GM18907 (cell line): Measurements from ENCODE around the gene PMVK.
"Not testable (repeated sequence)": the region's sequence is repeated elsewhere in the genome, so short reads cannot be mapped to it uniquely, and the experiment has no call there.

Experiments used
- ATAC-seq: cut with Tn5 transposase; IDR thresholded peaks from one replicate; pipeline ENCODE4 v1.9.1; 2021; ENCODE audit warnings: mild to moderate bottlenecking, moderate library complexity; ENCODE audit not compliant: unreplicated experiment

PMVK gene

DNA sequence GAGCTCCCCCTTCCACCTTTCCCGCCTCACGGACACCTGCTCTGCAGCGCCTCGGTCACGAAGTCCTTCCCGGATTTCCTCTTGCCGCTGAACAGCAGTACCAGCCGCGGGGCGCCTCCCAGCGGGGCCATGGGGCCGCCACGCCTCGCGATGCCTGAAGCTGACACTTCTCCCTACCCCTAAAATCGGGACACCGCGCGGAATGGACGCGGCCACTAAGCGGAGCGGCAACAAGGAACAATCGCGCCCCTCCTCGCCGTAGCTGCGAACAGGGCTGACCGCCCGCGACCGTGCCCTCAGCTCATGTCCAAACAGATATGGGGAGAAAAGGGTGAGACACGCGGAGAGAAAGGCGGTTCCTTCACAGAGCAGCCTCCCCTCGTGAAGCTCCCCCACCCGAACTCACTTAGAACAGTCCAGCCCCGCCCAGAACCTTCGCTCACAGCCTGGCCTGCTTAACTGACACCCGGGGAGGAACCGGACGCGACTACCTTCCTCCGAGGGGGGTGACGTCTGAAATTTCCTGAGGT is at the start of gene PMVK:
TSS of gene PMVK (minus strand) at position 165 of the 530 bp plus-strand sequence. CDS start at position 131, 34 bp downstream.
- peak; percentile 85 for ATAC-seq

DNA sequence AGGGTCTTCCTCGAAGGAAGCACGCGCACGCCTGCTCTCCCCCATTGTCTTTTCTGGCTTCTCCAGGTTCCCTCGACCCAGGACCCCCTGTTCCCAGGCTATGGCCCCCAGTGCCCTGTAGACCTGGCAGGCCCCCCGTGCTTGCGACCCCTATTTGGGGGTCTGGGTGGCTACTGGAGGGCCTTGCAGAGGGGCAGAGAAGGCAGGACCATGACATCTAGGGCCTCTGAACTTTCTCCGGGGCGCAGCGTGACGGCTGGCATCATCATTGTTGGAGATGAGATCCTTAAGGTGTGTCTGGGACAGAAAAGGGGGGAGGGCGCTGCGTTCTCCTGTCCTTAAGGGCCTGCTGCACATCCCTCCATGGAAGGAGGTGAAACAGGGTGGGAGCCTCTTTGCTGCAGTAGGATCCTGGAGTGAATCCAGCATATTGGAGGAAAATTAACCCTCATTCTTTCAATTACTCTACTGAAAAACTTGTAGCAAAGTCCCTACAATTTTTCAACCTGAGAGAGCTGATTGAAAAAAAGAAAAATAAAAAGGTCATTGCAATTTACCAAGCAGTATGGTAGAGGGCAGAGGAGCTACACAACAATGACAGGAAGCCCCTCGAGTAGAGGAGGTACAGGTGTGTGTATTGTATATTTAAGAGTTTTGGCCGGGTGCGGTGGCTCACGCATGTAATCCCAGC is 47.4 kb upstream of the PMVK start:
- ATAC-seq: no peak

DNA sequence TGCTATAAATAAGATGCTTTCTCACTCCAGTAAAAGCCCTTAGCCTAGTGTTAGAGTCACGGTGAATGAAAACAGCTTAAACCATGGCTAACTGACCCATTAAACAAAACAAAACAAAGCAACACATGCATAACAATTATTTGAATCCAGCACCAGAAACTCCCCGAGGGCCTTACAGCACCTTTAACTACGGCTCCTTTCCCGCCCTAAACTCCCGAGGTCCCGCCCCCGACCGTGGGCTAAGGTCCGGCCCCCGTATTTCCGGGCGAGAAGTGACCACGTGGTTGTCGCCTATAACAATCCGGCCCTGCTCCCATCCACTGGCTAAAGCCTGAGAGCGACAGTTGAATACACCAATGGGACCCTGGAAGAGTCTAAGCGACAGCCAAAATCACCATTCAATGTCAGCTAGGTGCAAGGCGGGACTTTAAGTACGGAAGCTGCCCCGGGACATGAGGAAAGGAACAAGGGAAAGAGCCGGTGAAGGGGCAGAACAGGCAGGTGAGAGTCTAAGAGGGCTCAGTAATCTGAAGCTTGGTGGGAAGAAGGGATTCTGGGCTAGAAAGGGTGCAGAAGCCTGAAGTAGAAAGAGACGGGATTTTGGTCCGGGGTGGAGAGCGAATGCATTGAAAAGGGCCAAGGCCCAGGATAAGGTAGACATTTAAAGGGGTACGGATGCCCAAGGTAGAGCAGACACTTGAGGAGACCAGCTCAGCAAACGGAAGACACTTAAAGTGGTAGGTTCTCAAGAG is 46.6 kb upstream of the PMVK start, which contains the start of gene FLAD1:
TSS of gene FLAD1 (plus strand) at position 448 of the 752 bp plus-strand sequence. CDS start 351 bp downstream, outside the sequence.
- peak; percentile 95 for ATAC-seq

DNA sequence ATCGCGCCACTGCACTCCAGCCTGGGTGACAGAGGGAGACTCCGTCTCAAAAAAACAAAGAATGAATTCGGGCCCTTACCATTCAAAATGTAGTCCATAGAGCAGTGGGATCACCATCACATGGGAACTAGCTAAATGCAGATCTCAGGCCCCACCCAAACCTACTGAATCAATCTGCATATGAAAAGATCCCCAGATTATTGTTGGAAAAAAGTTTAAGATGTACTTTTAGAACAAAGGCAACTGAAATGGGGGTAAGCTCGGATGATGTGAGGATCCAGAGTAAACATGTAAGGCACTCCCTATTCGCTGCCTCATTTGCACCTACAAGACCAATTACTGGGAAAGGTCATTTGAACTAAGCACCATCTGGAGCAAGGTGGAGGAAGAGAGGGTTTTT is 45.8 kb upstream of the PMVK start:
- ATAC-seq: no peak

DNA sequence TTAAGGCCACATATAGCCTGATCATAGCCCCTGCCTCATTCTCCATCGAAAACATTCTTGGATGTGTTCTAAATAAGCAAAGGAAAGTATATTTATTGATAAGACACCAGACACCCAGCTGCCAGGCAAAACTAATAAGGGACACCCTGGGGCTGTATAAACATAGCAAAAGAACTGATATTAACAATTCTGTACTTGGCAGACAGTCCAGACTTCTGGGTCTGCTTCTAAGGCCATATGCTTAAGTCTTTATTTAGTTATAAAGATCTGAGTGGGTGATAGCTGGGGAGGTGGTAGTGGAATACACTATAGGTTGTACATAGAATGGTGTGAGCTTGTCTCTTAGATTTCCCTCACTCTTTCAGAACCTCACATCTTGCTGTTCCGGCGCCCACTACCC is 41.8 kb upstream of the PMVK start:
- no peak for ATAC-seq

DNA sequence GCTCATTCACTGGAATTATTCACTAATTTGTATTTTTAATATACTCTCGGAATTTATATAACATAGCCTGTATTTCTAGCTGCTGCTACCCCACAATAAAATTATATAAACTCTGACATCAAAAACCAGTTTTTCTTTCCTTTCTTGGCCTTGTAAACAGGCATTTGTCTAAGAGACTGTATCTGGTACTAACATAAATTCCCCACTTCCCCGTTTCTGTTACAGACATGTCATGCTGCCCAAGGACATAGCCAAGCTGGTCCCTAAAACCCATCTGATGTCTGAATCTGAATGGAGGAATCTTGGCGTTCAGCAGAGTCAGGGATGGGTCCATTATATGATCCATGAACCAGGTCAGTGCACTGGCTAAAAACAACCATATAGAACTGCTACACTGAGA is 41.2 kb upstream of the PMVK start:
- not testable (repeated sequence) for ATAC-seq

DNA sequence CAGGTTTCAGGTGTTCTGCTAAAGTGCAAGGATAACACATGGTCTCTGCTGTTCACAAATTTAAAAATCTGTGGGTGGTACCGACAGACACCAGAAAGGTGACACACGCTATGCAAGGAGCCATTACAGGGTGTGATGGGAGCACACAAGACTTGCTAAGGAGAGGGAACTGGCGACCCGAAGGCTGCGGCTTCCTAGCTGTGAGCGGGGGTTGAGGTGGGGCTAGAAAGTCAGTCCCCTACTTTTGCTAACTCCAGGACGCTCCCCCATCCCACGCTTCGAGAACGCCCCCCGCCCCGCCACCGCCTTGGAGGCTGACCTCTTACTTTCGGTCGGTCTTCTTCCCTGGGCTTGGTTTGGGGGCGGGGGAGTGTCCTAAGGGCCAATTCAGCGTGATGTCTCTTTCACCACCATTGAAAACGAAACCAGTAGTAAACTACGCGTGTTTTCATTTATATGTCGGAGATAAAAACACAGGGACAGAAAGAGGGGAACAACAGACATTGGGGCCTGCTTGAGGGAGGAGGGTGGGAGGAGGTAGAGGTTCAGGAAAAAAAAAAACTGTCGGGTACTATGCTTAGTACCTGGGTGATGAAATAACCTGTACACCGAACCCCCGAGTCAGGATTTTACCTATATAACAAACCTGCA is 39.0 kb upstream of the PMVK start:
- ATAC-seq: no peak

DNA sequence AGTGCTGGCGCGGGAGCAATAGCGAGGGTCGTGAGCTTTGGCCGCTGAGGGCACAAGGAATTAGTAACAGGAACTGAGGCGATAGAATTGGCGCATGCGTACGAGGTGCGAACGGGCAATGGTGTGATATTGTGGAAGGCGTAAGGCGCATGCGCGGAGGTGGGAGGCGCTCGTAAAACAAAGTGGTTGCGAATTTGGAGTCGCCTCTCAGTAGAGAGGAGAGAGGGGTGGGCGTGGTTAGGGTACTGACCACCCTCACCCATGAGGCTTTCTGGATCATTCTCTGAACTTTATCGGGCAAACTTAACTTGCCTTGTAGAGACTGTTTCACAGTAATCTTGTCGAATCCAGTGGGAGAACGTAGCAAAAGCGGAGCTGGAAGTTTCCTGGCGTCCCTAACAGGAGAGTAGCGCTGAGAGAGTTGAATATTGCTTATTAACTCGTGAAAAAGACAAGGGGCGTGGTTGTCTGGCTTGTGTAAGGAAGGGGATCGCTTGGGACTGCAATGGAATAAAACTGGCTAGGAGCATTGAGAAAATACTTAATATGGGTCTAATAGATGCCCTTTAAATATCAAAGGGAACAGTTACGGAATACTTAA is 38.4 kb upstream of the PMVK start:
- ATAC-seq: peak; percentile 44

DNA sequence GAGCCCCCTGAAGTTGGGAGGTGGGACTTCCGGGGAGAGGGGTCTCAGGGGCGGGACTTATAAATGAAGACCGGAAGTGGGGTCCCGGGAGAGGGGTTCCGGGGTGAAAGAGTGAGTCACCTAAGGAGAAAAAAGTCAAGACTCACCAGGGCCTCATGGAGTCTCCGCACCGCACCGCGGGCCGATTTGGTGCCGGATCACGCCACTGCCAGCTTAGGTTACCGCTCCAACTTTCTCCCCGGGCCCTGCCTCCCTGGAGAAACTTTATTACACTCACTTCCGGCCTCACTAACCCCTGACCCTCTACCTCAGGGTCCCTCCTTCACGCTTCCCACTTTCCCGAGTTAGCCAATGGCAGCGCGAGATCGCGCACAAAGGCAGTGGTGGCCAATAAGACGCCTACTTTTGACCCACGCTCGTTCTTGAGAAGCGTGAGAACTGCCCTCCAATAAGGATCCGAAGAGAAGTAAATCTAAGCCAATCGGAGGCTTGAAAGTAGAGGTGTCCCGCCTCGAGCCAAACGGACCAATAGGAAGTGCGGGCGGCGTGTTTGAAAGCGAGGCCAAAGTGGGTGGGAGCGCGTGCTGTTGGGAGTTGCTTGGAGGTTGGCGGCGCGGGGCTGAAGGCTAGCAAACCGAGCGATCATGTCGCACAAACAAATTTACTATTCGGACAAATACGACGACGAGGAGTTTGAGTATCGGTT is 37.7 kb upstream of the PMVK start, which contains the start of gene CKS1B:
TSS of gene CKS1B (plus strand) at position 580 of the 706 bp plus-strand sequence. CDS start at position 645, 65 bp downstream.
- peak; percentile 79 for ATAC-seq

DNA sequence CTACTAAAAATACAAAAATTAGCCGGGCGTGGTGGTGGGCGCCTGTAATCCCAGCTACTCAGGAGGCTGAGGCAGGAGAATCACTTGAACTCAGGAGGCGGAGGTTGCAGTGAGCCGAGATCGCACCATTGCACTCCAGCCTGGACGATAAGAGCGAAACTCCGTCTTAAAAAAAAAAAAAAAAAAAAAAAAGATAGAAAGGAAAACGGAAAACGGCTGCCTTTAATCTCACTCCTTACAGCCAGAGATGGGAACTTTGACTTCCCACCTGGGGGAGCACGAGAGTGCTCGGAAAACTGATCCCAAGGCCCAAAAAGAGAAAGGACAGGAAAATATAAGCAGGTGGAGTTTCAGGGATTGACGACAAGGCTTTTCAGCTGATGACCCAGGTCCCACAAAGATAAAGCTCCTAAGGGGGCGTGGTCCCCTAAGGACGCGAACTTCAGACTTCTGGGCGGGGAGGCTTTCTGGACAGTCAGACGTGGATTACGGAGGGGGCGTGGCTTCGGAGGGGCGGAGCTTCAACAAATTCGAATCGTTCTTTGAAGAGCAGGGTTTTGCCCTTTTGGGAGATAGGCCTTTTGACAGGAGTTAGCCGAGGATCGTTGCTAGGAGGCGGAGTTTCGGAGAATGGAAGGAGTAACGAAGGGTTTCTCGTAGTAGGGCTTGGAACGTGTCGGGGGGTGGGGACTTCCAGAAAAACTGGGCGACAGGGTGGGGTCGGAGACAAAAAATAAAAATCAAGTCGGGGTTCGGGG is 37.0 kb upstream of the PMVK start:
- peak; percentile 32 for ATAC-seq

DNA sequence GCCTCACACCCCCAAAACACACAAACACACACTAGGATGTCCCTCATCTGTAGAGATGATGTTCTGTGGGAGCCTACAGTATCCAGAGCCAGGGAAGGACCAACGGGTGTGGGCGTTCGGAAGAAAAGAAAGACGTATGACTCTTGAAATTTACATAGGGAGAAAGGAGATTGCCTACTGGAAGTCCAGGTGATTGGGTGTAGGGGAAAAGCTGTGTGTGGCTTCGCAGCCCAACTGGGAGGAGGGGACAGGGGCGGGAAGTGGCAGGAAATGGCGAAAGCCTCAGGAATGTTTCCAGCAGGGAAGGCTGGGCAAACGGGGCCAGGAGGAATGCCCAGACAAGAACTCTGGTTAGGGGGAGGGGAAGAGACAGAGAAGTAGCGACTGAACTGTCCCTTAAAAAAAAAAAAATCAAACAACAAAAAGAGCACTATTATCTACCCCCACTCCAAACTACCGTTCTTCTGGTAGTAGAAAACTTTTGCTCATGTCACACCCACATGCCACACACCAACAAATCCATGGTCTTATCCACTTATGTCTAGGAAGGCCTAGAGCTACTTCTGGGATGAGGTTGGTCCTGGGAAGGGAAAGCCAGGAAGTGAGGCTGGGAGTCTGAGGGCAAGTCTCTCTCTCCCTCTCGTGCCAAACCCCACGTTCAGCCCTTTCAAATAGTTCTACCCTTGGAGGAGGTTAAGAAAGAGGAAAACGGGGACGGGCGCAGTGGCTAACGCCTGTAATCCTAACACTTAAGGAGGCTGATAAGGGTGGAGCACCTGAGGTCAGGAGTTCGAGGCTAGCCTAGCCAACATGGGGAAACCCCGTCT is 36.2 kb upstream of the PMVK start:
- no peak for ATAC-seq

DNA sequence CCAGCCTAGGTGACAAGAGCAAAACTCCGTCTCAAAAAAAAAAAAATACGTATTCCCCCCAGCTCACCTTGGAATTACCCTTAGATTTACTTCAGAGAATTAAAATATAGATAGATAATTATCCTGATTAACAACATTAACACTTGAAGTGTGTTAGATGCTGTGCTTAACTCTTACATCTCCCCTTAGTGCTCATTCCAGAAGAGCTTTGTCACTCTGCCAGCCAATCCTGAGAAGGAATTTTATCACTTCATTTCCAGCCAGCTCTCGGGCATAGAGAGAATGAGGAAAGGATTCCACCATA is 35.6 kb upstream of the PMVK start:
- no peak for ATAC-seq

DNA sequence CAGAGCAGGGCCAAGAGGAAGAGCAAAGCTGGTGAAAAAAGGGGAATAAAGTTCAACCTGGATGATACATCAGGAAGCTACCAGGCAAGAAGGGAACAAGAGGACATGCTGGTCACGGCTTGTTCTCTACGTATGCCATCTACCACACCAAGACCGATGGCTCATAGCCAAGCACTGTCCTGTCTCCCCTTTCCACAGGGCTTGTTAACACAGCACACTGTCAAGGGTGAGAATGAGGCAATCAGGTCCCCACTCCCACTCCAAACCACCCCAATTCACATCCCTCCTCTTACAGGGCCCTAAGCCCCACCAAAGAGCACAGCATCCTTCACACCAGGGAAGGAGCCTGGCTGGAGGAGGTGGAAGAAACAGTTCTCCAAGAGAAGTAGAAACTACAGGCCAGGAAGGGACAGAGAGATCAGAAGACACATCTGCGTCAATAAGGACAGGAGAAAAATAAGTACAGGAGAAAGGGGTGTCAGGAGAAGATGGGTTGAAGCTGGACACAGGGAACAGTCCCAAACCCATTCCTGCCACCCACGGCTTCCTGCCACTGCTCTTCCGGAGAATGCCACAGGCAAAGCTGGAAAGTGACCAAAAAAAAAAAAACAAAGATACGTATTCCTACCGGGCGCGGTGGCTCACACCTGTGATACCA is 35.0 kb upstream of the PMVK start:
- ATAC-seq: no peak

DNA sequence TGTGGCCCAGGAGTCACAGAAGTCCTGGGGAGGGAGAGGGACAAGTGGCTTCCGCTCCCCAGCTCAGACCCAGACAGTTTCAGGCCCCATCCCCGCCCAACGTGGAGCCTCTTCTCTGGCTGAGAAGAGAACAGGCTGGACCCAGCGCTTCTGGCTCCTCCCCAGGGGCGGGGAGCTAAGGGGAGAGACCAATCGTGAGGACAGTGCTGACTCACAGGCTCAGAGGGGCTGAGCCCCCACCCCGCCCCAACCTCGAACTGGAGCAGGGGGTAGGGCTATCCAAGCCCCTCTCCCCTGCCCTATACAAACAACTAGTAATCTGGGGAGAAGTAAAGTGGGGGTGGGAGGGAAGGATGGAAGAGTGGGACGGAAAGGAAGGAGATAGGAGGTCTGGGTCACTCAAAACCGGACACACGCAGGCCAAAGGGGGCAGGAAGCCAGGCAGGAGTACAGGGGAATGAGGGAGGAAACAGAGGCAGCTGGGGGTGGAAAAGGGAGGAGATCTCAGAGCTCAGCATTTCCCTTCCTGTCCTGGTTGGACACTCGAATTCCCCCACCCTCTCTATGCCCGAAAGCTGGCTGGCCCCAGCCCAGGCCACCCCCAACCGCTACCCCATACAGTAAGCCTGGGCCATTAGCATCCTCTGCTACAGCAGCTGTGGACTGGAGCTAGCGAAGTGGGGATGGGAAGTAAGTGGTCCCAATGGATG is 34.3 kb upstream of the PMVK start, which contains the start of gene SHC1:
TSS of gene SHC1 (minus strand) at position 117 of the 710 bp plus-strand sequence. CDS start 221 bp downstream, outside the sequence.
- no peak for ATAC-seq

DNA sequence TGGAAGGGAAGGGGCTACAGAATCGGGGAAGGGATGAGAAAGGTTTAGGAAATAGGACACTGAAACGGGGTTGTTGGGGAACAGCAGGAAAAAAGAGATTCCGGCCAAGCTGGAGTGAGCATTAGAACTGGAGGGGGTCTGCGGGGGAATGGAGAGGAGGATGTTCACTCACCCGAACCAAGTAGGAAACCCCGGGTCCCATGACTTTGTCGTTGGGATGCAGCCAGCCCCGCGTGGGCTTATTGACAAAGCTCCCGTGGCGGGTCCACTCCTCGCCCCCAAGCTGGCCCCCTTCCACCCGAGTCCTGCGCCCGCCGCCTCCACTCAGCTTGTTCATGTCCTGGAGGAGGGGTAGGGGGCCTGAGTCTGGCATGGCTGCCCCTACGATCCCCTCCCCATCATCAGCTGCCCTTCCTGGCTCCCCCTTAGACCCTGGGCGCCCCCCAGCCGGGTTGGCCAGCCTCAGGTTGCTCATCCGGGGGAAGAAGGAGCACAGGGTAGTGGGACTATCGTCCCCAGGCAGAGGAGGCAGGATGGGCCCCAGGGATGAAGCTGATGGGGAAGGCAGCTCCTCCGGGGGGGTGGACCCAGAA is 33.4 kb upstream of the PMVK start:
- no peak for ATAC-seq

DNA sequence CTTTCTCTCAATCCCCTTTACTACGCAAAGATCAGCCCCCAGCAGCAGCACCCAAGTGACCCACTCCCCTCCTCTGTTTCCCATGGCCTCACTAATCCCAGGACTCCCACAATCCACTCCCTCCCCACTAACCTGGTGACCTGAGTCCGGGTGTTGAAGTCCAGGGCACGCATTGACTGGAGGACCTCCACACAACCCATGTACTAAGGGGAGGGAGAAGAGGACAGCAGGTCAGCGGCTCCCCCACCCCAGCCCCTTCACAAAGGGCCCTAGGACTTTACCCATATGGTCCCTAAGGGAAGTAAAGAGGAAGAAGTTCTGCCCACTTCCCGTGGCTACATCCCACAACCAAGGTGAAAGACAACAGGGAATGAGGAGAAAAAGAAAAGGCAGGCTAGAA is 32.7 kb upstream of the PMVK start:
- no peak for ATAC-seq

DNA sequence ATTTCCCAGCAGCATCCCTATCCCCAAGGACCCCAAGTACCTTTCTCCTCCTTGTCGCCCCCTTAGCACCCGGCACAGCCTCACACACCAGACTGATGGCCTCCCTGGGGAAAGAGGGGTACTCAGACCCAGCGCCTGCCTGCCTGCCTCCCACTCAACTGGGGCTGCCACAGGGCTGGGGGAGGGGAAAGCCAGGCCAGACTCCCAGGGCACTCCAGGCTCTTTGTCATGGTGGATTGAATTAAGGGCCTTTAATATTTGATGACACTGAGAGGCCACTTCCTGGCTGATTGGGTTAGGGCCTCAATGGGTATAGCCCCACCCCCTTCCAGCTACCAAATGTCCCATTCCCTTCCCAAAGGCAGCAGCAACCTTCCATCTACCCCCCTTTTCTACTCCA is 32.2 kb upstream of the PMVK start:
- no peak for ATAC-seq
